Astrocyte (in vitro differentiated cells and primary cell): Measurements from ENCODE around the gene SUPT6H.

ENCODE experiments used
- CTCF ChIP-seq: IDR thresholded peaks from 2 replicates; pipeline ENCODE4 v1.5.1; 2011; ENCODE audit warnings: low read depth, mild to moderate bottlenecking, inconsistent platforms, low read length, moderate library complexity; ENCODE audit not compliant: insufficient read depth
- EZH2 ChIP-seq: IDR thresholded peaks from 2 replicates; pipeline ENCODE4 v1.6.1; 2012; ENCODE audit warnings: mild to moderate bottlenecking, low read length, inconsistent platforms; ENCODE audit not compliant: insufficient read depth

- TF ChIP-seq CTCF = no peak
- no peak for TF ChIP-seq EZH2
These were observed 81.5 kb downstream of the SUPT6H start, which contains the start of gene TRAF4 for GRCh38 chr17:28743243-28744103.
